Spleen (tissue), 11 donors: ENCODE results near the gene PCDHGB6. TPM values are rescaled to one million over a fixed set of nuclear protein-coding genes. Genes with fewer than 3 reads are reported as not detected.

Experiments used
- DNase-seq: peaks from one replicate; pipeline ENCODE4 v3.0.0-alpha.2; 2020
- H3K27ac ChIP-seq, 8 donors: fragments of 200-600 bp; sonication (generic) in 7 of 8; 1 replicate in 4 of 8; 2 replicates in 4 of 8; pipeline versions ENCODE4 v1.5.0 to v1.8.0; 2016 to 2021; ENCODE audit warnings: inconsistent platforms in 4 of 8, mild to moderate bottlenecking in 4 of 8, moderate library complexity in 1 of 8
- H3K27me3 ChIP-seq, 7 donors: fragments of 200-600 bp; sonication (generic) in 6 of 7; replicated peaks in 1 of 7; 1 replicate in 4 of 7; 2 replicates in 3 of 7; pipeline versions ENCODE4 v1.5.0 to v1.8.0; 2016 to 2021; ENCODE audit warnings: inconsistent platforms in 3 of 7, mild to moderate bottlenecking in 1 of 7
- H3K36me3 ChIP-seq, 6 donors: fragments of 200-600 bp; sonication (generic) in 5 of 6; 1 replicate in 4 of 6; 2 replicates in 2 of 6; pipeline versions ENCODE4 v1.5.0 to v1.8.0; 2016 to 2021; ENCODE audit warnings: inconsistent platforms in 2 of 6
- H3K4me1 ChIP-seq, 6 donors: fragments of 200-600 bp; sonication (generic) in 5 of 6; 1 replicate in 3 of 6; 2 replicates in 3 of 6; pipeline versions ENCODE4 v1.5.0 to v1.8.0; 2016 to 2021; ENCODE audit warnings: inconsistent platforms in 3 of 6
- H3K4me3 ChIP-seq, 8 donors: fragments of 200-600 bp; sonication (generic) in 7 of 8; 1 replicate in 4 of 8; 2 replicates in 4 of 8; pipeline versions ENCODE4 v1.5.0 to v1.8.0; 2016 to 2021; ENCODE audit warnings: inconsistent platforms in 4 of 8, mild to moderate bottlenecking in 4 of 8, moderate library complexity in 2 of 8
- H3K9me3 ChIP-seq, 8 donors: fragments of 200-600 bp; sonication (generic) in 7 of 8; 1 replicate in 4 of 8; 2 replicates in 4 of 8; pipeline versions ENCODE4 v1.5.0 to v1.8.0; 2016 to 2021; ENCODE audit warnings: inconsistent platforms in 4 of 8
- CTCF ChIP-seq, 11 experiments: fragments of 200-600 bp in 7 of 11; fragments of 450-650 bp in 4 of 11; sonication (generic) in 4 of 11; IDR thresholded peaks in 8 of 11; conservative IDR thresholded peaks in 3 of 11; 1 replicate in 7 of 11; 2 replicates in 4 of 11; pipeline versions ENCODE4 v1.4.0 to v1.8.0; 2016 to 2021; ENCODE audit warnings: antibody characterized with exemption in 11 of 11, inconsistent platforms in 4 of 11, mild to moderate bottlenecking in 1 of 11
- POLR2A ChIP-seq, 3 donors: fragments of 450-650 bp; IDR thresholded peaks; one replicate each; pipeline ENCODE4 v1.5.1; 2017; ENCODE audit warnings: antibody characterized with exemption in 3 of 3, mild to moderate bottlenecking in 1 of 3
- POLR2AphosphoS5 ChIP-seq, 3 donors: sonication (generic); formaldehyde crosslinking; IDR thresholded peaks; one replicate each; pipeline ENCODE4 v1.5.1; 2017; ENCODE audit warnings: antibody characterized with exemption in 3 of 3
- WGBS, 5 donors: extraction: QIAGEN DNeasy Blood & Tissue Kit in 3 of 5; methylation state at CpG; one replicate each; pipeline versions ENCODE4 v1.1.5 to v1.1.7; 2013 to 2018; 5-methylcytosine and 5-hydroxymethylcytosine counted together
- intact Hi-C: fragments of 100-400 bp; cut with DNase I; formaldehyde crosslinking; loops from one replicate; pipeline ENCODE4 v1.15.0; 2023; ENCODE audit warnings: low total_unique reads
- polyA plus RNA-seq, 3 donors: library from polyadenylated mRNA; stranded (reverse); fragments of 200-250 nt; gene quantifications; one replicate each; pipeline ENCODE4 v1.2.1, GENCODE V29; 2013
- total RNA-seq, 7 donors: library from RNA; depleted of rRNA in 3 of 7; stranded (reverse); fragments of >200 nt in 3 of 7; fragmentation: NEBNext Ultra II Directional in 4 of 7; extraction: Animal tissue kit (Norgen Biotek cat#: 25700) in 4 of 7; gene quantifications; one replicate each; pipeline versions ENCODE4 v1.1.0 to v1.2.1, GENCODE V29; 2016 to 2021
- donor health status: healthy with polysubstance abuse.
- donor health status: DM: no; HTN: no; CAD: no; lungs with moderate emphysema.
- donor health status: DM: no; HTN: no; CAD: no.
- donor health status: Bipolar disorder and iron deficiency.
- donor health status: healthy.
- donor health status: DM: no; HTN: no; CAD: no.
- donor health status: DM: yes; HTN: yes; CAD: no.

The PCDHGB6 gene
- total and polyA plus RNA-seq, 10 donors, result 0.13 to 6.8 (median 4.7) TPM

- H3K27ac ChIP-seq, result no peak overlapping the region
- DNase-seq, result no peak
- TF ChIP-seq POLR2A (IDR thresholded peaks at IDR 0.05) (no peak), CTCF (IDR thresholded peaks at IDR 0.05 in 8 of 11, conservative IDR thresholded peaks at IDR 0.05 in 3 of 11) (no peak), POLR2AphosphoS5 (IDR thresholded peaks at IDR 0.05) (no peak)
- no peaks in the 10 kb centered on the region for H3K4me1 ChIP-seq
- no peaks in the 10 kb centered on the region for H3K27me3 ChIP-seq
- intact Hi-C loops, result no loop called here
- H3K36me3 ChIP-seq, result no peaks in the 10 kb centered on the region
- 65 to 71% (median 69%) methylated on average over 10 of the region's 10 CpGs for WGBS, 5 donors
- H3K9me3 ChIP-seq, result peaks cover 0 to 92% (median 70%) of the 10 kb centered on the region in 8 donors
- H3K4me3 ChIP-seq, result no peak overlapping the region
These were observed 31.8 kb downstream of the PCDHGB6 start for GRCh38 chr5:141439411-141440141.

- H3K36me3 ChIP-seq, result no peaks in the 10 kb centered on the region
- H3K4me3 ChIP-seq, result no peak overlapping the region
- intact Hi-C loops, result no loop called here
- WGBS, 5 donors, result 92 to 95% (median 94%) methylated on average over 9 of the region's 9 CpGs
- TF ChIP-seq CTCF (IDR thresholded peaks at IDR 0.05 in 8 of 11, conservative IDR thresholded peaks at IDR 0.05 in 3 of 11), result no peak
- TF ChIP-seq POLR2A (IDR thresholded peaks at IDR 0.05), result no peak
- no peak for TF ChIP-seq POLR2AphosphoS5 (IDR thresholded peaks at IDR 0.05)
- no peak for DNase-seq
- H3K9me3 ChIP-seq, result peaks cover 0 to 92% (median 65%) of the 10 kb centered on the region in 8 donors
- no peak overlapping the region for H3K27ac ChIP-seq
- no peaks in the 10 kb centered on the region for H3K4me1 ChIP-seq
- H3K27me3 ChIP-seq, result no peaks in the 10 kb centered on the region
These were observed 32.5 kb downstream of the PCDHGB6 start for GRCh38 chr5:141440341-141440740.

DNA sequence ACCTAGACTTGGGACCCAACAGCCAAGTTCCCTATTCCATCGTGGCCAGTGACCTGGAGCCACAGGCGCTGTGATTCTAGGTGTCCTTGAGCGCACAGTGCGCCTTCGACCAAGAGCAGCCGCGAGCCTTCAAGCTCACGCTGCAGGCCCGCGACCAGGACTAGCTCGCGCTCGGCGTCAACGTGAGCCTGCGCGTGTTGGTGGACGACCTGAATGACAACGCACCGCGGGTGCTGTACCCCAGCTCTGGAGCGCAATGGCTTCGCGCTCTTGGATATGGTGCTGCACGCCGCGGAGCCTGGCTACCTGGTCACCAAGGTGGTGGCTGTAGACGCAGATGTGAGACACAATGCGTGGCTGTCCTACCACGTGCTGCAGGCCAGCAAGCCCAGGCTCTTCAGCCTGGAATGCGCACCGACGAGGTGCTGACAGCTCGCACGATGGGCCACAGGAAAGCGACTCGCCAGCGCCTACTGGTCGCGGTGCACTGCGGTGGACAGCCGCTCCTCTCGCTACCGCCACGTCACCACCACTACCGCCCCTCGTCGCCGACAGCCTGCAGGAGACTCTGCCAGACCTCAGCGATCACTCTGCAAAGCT lies 33.9 kb downstream of the PCDHGB6 start:
- H3K4me1 ChIP-seq, result no peaks in the 10 kb centered on the region
- no peak overlapping the region for H3K4me3 ChIP-seq
- DNase-seq, result no peak
- H3K27me3 ChIP-seq, result no peaks in the 10 kb centered on the region
- no peak overlapping the region for H3K27ac ChIP-seq
- intact Hi-C loops, result no loop called here
- 58 to 69% (median 63%) methylated on average over 43 to 50 of the region's 50 CpGs for WGBS, 5 donors
- TF ChIP-seq POLR2AphosphoS5 (IDR thresholded peaks at IDR 0.05) (peak in 1 of 3 donors; percentile 23), POLR2A (IDR thresholded peaks at IDR 0.05) (no peak)
- no peaks in the 10 kb centered on the region for H3K36me3 ChIP-seq
- H3K9me3 ChIP-seq, result peaks cover 0 to 80% (median 53%) of the 10 kb centered on the region in 8 donors

Other genes with a start within 250 kb of the PCDHGB6 start
Only the 30 nearest of the 37 such genes appear.
- 1 to 10 TPM in 4 of 7 donors, under 1 TPM in 3; 0.74 to 2.7 (median 1.4) TPM for gene PCDHB10, start 215.7 kb upstream of the PCDHGB6 start, total RNA-seq
- gene PCDHB10, start 215.7 kb upstream of the PCDHGB6 start, polyA plus RNA-seq, result under 1 TPM; 0.09 to 0.26 (median 0.15) TPM
- gene PCDHB11, start 208.4 kb upstream of the PCDHGB6 start, total RNA-seq, result 1 to 10 TPM in 5 of 7 donors, under 1 TPM in 2; 0.68 to 3.4 (median 1.2) TPM
- gene PCDHB11, start 208.4 kb upstream of the PCDHGB6 start, polyA plus RNA-seq, result under 1 TPM; 0.07 to 0.19 (median 0.14) TPM
- 1 to 10 TPM; 1.1 to 2.4 (median 1.8) TPM for gene PCDHB12, start 199.3 kb upstream of the PCDHGB6 start, total RNA-seq
- under 1 TPM; 0.11 to 0.16 (median 0.11) TPM for gene PCDHB12, start 199.3 kb upstream of the PCDHGB6 start, polyA plus RNA-seq
- gene PCDHB13, start 194.1 kb upstream of the PCDHGB6 start, total RNA-seq, result 1 to 10 TPM; 1.4 to 6.8 (median 4.0) TPM
- gene PCDHB13, start 194.1 kb upstream of the PCDHGB6 start, polyA plus RNA-seq, result under 1 TPM; 0.09 to 0.38 (median 0.12) TPM
- gene PCDHB14, start 184.7 kb upstream of the PCDHGB6 start, total RNA-seq, result 1 to 10 TPM; 1.6 to 5.9 (median 2.8) TPM
- under 1 TPM; 0.27 to 0.93 (median 0.30) TPM for gene PCDHB14, start 184.7 kb upstream of the PCDHGB6 start, polyA plus RNA-seq
- 1 to 10 TPM; 1.7 to 5.6 (median 3.8) TPM for gene PCDHB15, start 162.6 kb upstream of the PCDHGB6 start, total RNA-seq
- 1 to 10 TPM in 1 of 3 donors, under 1 TPM in 2; 0.42 to 1.1 (median 0.72) TPM for gene PCDHB15, start 162.6 kb upstream of the PCDHGB6 start, polyA plus RNA-seq
- 1 to 10 TPM in 6 of 7 donors, under 1 TPM in 1; 0.57 to 3.0 (median 2.2) TPM for gene SLC25A2, start 104.0 kb upstream of the PCDHGB6 start, total RNA-seq
- gene SLC25A2, start 104.0 kb upstream of the PCDHGB6 start, polyA plus RNA-seq, result under 1 TPM; 0.05 to 0.22 (median 0.07) TPM
- gene TAF7, start 87.2 kb upstream of the PCDHGB6 start, total RNA-seq, result 10 to 100 TPM; 67.6 to 80.6 (median 75.7) TPM
- 100 to 1,000 TPM in 2 of 3 donors, 10 to 100 TPM in 1; 91.1 to 112 (median 111) TPM for gene TAF7, start 87.2 kb upstream of the PCDHGB6 start, polyA plus RNA-seq
- under 1 TPM in 6 of 7 donors, not detected in 1; 0.17 to 0.52 (median 0.36) TPM for gene PCDHGA1, start 77.5 kb upstream of the PCDHGB6 start, total RNA-seq
- gene PCDHGA1, start 77.5 kb upstream of the PCDHGB6 start, polyA plus RNA-seq, result under 1 TPM; 0.04 to 0.06 (median 0.06) TPM
- gene PCDHGA2, start 69.3 kb upstream of the PCDHGB6 start, total RNA-seq, result 1 to 10 TPM in 6 of 7 donors, under 1 TPM in 1; 0.84 to 3.9 (median 1.8) TPM
- gene PCDHGA2, start 69.3 kb upstream of the PCDHGB6 start, polyA plus RNA-seq, result under 1 TPM; 0.04 to 0.19 (median 0.06) TPM
- gene PCDHGA3, start 64.2 kb upstream of the PCDHGB6 start, total RNA-seq, result 1 to 10 TPM in 5 of 7 donors, under 1 TPM in 2; 0.60 to 4.4 (median 2.1) TPM
- gene PCDHGA3, start 64.2 kb upstream of the PCDHGB6 start, polyA plus RNA-seq, result under 1 TPM in 1 of 3 donors, not detected in 2; 0.22 TPM
- 1 to 10 TPM in 6 of 7 donors, under 1 TPM in 1; 0.87 to 3.7 (median 1.6) TPM for gene PCDHGB1, start 57.9 kb upstream of the PCDHGB6 start, total RNA-seq
- gene PCDHGB1, start 57.9 kb upstream of the PCDHGB6 start, polyA plus RNA-seq, result under 1 TPM in 2 of 3 donors, not detected in 1; 0.04 to 0.10 TPM
- gene PCDHGA4, start 53.0 kb upstream of the PCDHGB6 start, total RNA-seq, result 1 to 10 TPM; 1.4 to 4.5 (median 2.7) TPM
- gene PCDHGA4, start 53.0 kb upstream of the PCDHGB6 start, polyA plus RNA-seq, result under 1 TPM; 0.04 to 0.16 (median 0.05) TPM
- gene PCDHGB2, start 48.0 kb upstream of the PCDHGB6 start, total RNA-seq, result 1 to 10 TPM; 1.7 to 4.5 (median 3.5) TPM
- gene PCDHGB2, start 48.0 kb upstream of the PCDHGB6 start, polyA plus RNA-seq, result under 1 TPM in 2 of 3 donors, not detected in 1; 0.09 to 0.22 TPM
- 1 to 10 TPM; 1.4 to 3.1 (median 2.3) TPM for gene PCDHGA5, start 43.9 kb upstream of the PCDHGB6 start, total RNA-seq
- gene PCDHGA5, start 43.9 kb upstream of the PCDHGB6 start, polyA plus RNA-seq, result under 1 TPM in 2 of 3 donors, not detected in 1; 0.04 to 0.22 TPM
- 1 to 10 TPM; 1.3 to 5.0 (median 3.9) TPM for gene PCDHGB3, start 37.8 kb upstream of the PCDHGB6 start, total RNA-seq
- under 1 TPM; 0.06 to 0.38 (median 0.09) TPM for gene PCDHGB3, start 37.8 kb upstream of the PCDHGB6 start, polyA plus RNA-seq
- 1 to 10 TPM; 2.2 to 5.0 (median 4.2) TPM for gene PCDHGA6, start 34.1 kb upstream of the PCDHGB6 start, total RNA-seq
- under 1 TPM; 0.35 to 0.58 (median 0.54) TPM for gene PCDHGA6, start 34.1 kb upstream of the PCDHGB6 start, polyA plus RNA-seq
- gene PCDHGA7, start 25.3 kb upstream of the PCDHGB6 start, total RNA-seq, result 1 to 10 TPM; 1.2 to 5.4 (median 2.0) TPM
- under 1 TPM; 0.18 to 0.29 (median 0.22) TPM for gene PCDHGA7, start 25.3 kb upstream of the PCDHGB6 start, polyA plus RNA-seq
- gene PCDHGB4, start 20.3 kb upstream of the PCDHGB6 start, total RNA-seq, result 1 to 10 TPM; 1.6 to 3.9 (median 3.0) TPM
- gene PCDHGB4, start 20.3 kb upstream of the PCDHGB6 start, polyA plus RNA-seq, result under 1 TPM; 0.02 to 0.29 (median 0.14) TPM
- 1 to 10 TPM in 6 of 7 donors, under 1 TPM in 1; 0.70 to 3.9 (median 2.1) TPM for gene PCDHGA8, start 15.4 kb upstream of the PCDHGB6 start, total RNA-seq
- under 1 TPM in 2 of 3 donors, not detected in 1; 0.04 to 0.13 TPM for gene PCDHGA8, start 15.4 kb upstream of the PCDHGB6 start, polyA plus RNA-seq
- gene PCDHGB5, start 10.1 kb upstream of the PCDHGB6 start, total RNA-seq, result 1 to 10 TPM; 3.9 to 8.0 (median 5.6) TPM
- under 1 TPM; 0.07 to 0.32 (median 0.17) TPM for gene PCDHGB5, start 10.1 kb upstream of the PCDHGB6 start, polyA plus RNA-seq
- 1 to 10 TPM; 2.6 to 9.6 (median 4.7) TPM for gene PCDHGA9, start 5.2 kb upstream of the PCDHGB6 start, total RNA-seq
- under 1 TPM in 2 of 3 donors, not detected in 1; 0.11 to 0.29 TPM for gene PCDHGA9, start 5.2 kb upstream of the PCDHGB6 start, polyA plus RNA-seq
- 1 to 10 TPM; 2.5 to 6.9 (median 4.6) TPM for gene PCDHGA10, start 5.0 kb downstream of the PCDHGB6 start, total RNA-seq
- under 1 TPM; 0.15 to 0.35 (median 0.17) TPM for gene PCDHGA10, start 5.0 kb downstream of the PCDHGB6 start, polyA plus RNA-seq
- 10 to 100 TPM in 2 of 7 donors, 1 to 10 TPM in 5; 5.7 to 11.9 (median 8.1) TPM for gene PCDHGB7, start 9.7 kb downstream of the PCDHGB6 start, total RNA-seq
- under 1 TPM; 0.14 to 0.42 (median 0.15) TPM for gene PCDHGB7, start 9.7 kb downstream of the PCDHGB6 start, polyA plus RNA-seq
- gene PCDHGA11, start 13.0 kb downstream of the PCDHGB6 start, total RNA-seq, result 1 to 10 TPM; 1.8 to 5.7 (median 3.2) TPM
- under 1 TPM; 0.13 to 0.26 (median 0.18) TPM for gene PCDHGA11, start 13.0 kb downstream of the PCDHGB6 start, polyA plus RNA-seq
- gene PCDHGA12, start 22.5 kb downstream of the PCDHGB6 start, total RNA-seq, result 1 to 10 TPM; 3.3 to 6.3 (median 5.4) TPM
- under 1 TPM; 0.02 to 0.54 (median 0.12) TPM for gene PCDHGA12, start 22.5 kb downstream of the PCDHGB6 start, polyA plus RNA-seq
- 10 to 100 TPM; 10.7 to 26.7 (median 22.5) TPM for gene PCDHGC3, start 67.9 kb downstream of the PCDHGB6 start, total RNA-seq
- 10 to 100 TPM in 2 of 3 donors, 1 to 10 TPM in 1; 7.0 to 12.7 (median 10.3) TPM for gene PCDHGC3, start 67.9 kb downstream of the PCDHGB6 start, polyA plus RNA-seq
- 1 to 10 TPM; 1.3 to 3.9 (median 2.6) TPM for gene PCDHGC4, start 77.0 kb downstream of the PCDHGB6 start, total RNA-seq
- under 1 TPM in 2 of 3 donors, not detected in 1; 0.03 TPM for gene PCDHGC4, start 77.0 kb downstream of the PCDHGB6 start, polyA plus RNA-seq
- 1 to 10 TPM in 5 of 7 donors, under 1 TPM in 2; 0.93 to 2.5 (median 1.2) TPM for gene PCDHGC5, start 81.1 kb downstream of the PCDHGB6 start, total RNA-seq
- gene PCDHGC5, start 81.1 kb downstream of the PCDHGB6 start, polyA plus RNA-seq, result under 1 TPM in 2 of 3 donors, not detected in 1; 0.02 to 0.10 TPM
- gene DIAPH1, start 211.0 kb downstream of the PCDHGB6 start, total RNA-seq, result 100 to 1,000 TPM in 3 of 7 donors, 10 to 100 TPM in 4; 72.5 to 123 (median 93.0) TPM
- gene DIAPH1, start 211.0 kb downstream of the PCDHGB6 start, polyA plus RNA-seq, result 10 to 100 TPM; 35.4 to 46.5 (median 35.8) TPM